Smooth muscle cell (in vitro differentiated cells): ENCODE data around the gene ACTR1B. TPM values are rescaled to one million over a fixed set of nuclear protein-coding genes. Genes with fewer than 3 reads are reported as not detected.

Experiments
- DNase-seq: peaks from one replicate; lab custom pipeline; 2025; ENCODE audit not compliant: unreplicated experiment; lab: John Stamatoyannopoulos, UW
- H2AFZ ChIP-seq: fragments of 200-600 bp; sonication (generic); 2 replicates; pipeline ENCODE4 v1.6.0; 2016; ENCODE audit warnings: antibody characterized with exemption, low read depth, mild to moderate bottlenecking
- H3F3A ChIP-seq: fragments of 200-600 bp; sonication (generic); 2 replicates; pipeline ENCODE4 v1.6.0; 2017; ENCODE audit warnings: antibody characterized with exemption, low read depth
- H3K27ac ChIP-seq: fragments of 200-600 bp; sonication (generic); 2 replicates; pipeline ENCODE4 v1.5.1; 2016; ENCODE audit warnings: low read depth, mild to moderate bottlenecking
- H3K27me3 ChIP-seq: fragments of 200-600 bp; sonication (generic); 2 replicates; pipeline ENCODE4 v1.6.1; 2016; ENCODE audit warnings: low read depth, mild to moderate bottlenecking
- H3K36me3 ChIP-seq: fragments of 200-600 bp; sonication (generic); 2 replicates; pipeline ENCODE4 v1.5.1; 2016; ENCODE audit warnings: low read depth
- H3K4me1 ChIP-seq: fragments of 200-600 bp; sonication (generic); 2 replicates; pipeline ENCODE4 v1.5.1; 2016; ENCODE audit warnings: low read depth
- H3K4me2 ChIP-seq: fragments of 200-600 bp; sonication (generic); 2 replicates; pipeline ENCODE4 v1.6.0; 2016; ENCODE audit warnings: mild to moderate bottlenecking
- H3K4me3 ChIP-seq: fragments of 200-600 bp; sonication (generic); 2 replicates; pipeline ENCODE4 v1.5.1; 2016; ENCODE audit warnings: mild to moderate bottlenecking
- H3K79me2 ChIP-seq: fragments of 200-600 bp; sonication (generic); 2 replicates; pipeline ENCODE4 v1.6.0; 2016; ENCODE audit warnings: low read depth, mild to moderate bottlenecking
- H3K9ac ChIP-seq: fragments of 200-600 bp; sonication (generic); 2 replicates; pipeline ENCODE4 v1.6.0; 2016; ENCODE audit warnings: low read depth
- H3K9me3 ChIP-seq: fragments of 200-600 bp; sonication (generic); replicated peaks from 2 replicates; pipeline ENCODE4 v1.5.1; 2016; ENCODE audit warnings: low read depth
- H4K20me1 ChIP-seq: fragments of 200-600 bp; sonication (generic); 2 replicates; pipeline ENCODE4 v1.6.0; 2016; ENCODE audit warnings: low read depth
- WGBS: methylation state at CpG from one replicate; pipeline ENCODE4 v1.1.7; 2016; ENCODE audit warnings: low lambda C conversion rate; 5-methylcytosine and 5-hydroxymethylcytosine counted together
- polyA plus RNA-seq: library from polyadenylated mRNA; unstranded; fragments of >200 nt; fragmentation: Nextera tagmentation; extraction: Ambion mirVana; gene quantifications from 2 replicates; pipeline ENCODE4 v1.2.1, GENCODE V29; 2016
- total RNA-seq: library from RNA; depleted of rRNA; stranded (reverse); fragments of >200 nt; gene quantifications from 2 replicates; pipeline ENCODE4 v1.2.3, GENCODE V29; 2014
- TF ChIP-seq, protein P1 (sequence below): fragments of 200-600 bp; sonication (generic); IDR thresholded peaks from 2 replicates; pipeline ENCODE4 v1.5.1; 2017; ENCODE audit warnings: borderline replicate concordance, mild to moderate bottlenecking, antibody characterized with exemption; ENCODE audit not compliant: insufficient read depth, poor library complexity, severe bottlenecking

The ACTR1B gene
- total and polyA plus RNA-seq, 2 experiments from 2014 or later, result 20.8 to 43.7 TPM

DNA sequence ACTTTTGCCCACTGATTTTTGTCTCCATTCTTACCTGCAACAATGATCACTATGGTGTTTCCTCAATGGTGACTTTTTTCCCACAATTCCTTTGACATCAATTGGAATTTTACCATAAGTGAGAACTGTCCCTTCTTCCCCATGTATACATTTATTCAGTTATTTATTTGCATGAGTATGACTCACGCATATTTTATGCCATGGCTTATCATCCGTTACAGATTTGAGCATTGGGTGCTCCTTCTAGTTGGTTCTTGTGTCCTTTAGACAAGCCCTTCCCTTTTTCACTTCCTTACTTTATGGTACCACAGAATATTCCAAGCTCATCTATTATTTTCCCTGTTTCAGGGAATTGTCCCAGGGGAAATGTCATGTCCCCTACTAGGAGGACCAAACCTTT, 10.4 kb downstream of the ACTR1B start:
- no peak for DNase-seq

DNA sequence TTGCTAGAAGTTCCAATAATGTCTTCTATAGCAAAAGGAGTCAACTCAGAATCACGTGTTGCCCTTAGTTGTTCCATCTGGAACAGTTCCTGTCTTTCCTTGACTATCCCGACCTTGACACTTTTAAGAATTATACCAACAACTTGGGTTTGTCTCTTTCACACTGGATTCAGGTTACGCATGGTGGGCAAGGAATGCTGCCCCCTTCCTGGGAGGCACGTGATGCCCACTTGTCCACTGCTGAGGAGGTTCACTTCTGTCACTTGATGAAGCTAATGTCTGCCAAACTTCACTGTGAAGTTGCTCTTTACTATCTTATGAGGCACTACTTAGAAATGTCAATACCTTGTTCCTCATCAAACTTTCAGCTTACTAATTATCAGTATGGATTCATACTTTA, 12.7 kb downstream of the ACTR1B start:
- Histone ChIP-seq H3K4me1 (peaks cover 6% of the 10 kb centered on the region), H3K79me2 (peaks cover 15% of the 10 kb centered on the region), H3K27ac (no peak overlapping the region), H4K20me1 (no peaks in the 10 kb centered on the region), H3K27me3 (no peaks in the 10 kb centered on the region), H3K36me3 (peaks cover 3% of the 10 kb centered on the region), H3K4me3 (no peak overlapping the region), H2AFZ (no peak overlapping the region), H3K9ac (no peak overlapping the region), H3K9me3 (no peaks in the 10 kb centered on the region), H3K4me2 (no peak overlapping the region), H3F3A (peaks cover 10% of the 10 kb centered on the region)
- 89% methylated on average over 4 of the region's 4 CpGs for WGBS
- DNase-seq, result no peak
- TF ChIP-seq, protein P1, sequence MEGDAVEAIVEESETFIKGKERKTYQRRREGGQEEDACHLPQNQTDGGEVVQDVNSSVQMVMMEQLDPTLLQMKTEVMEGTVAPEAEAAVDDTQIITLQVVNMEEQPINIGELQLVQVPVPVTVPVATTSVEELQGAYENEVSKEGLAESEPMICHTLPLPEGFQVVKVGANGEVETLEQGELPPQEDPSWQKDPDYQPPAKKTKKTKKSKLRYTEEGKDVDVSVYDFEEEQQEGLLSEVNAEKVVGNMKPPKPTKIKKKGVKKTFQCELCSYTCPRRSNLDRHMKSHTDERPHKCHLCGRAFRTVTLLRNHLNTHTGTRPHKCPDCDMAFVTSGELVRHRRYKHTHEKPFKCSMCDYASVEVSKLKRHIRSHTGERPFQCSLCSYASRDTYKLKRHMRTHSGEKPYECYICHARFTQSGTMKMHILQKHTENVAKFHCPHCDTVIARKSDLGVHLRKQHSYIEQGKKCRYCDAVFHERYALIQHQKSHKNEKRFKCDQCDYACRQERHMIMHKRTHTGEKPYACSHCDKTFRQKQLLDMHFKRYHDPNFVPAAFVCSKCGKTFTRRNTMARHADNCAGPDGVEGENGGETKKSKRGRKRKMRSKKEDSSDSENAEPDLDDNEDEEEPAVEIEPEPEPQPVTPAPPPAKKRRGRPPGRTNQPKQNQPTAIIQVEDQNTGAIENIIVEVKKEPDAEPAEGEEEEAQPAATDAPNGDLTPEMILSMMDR, result no peak

More for the DNA sequence above, 10.4 kb downstream of the ACTR1B start:
- no peaks in the 10 kb centered on the region for H3K9me3 ChIP-seq
- H3K9ac ChIP-seq, result no peak overlapping the region
- no peak overlapping the region for H3K4me3 ChIP-seq
- H3K4me1 ChIP-seq, result no peaks in the 10 kb centered on the region
- no peaks in the 10 kb centered on the region for H4K20me1 ChIP-seq
- TF ChIP-seq, protein P1, result no peak
- H3K27ac ChIP-seq, result no peak overlapping the region
- H2AFZ ChIP-seq, result no peak overlapping the region
- no peaks in the 10 kb centered on the region for H3K27me3 ChIP-seq
- 100% methylated on average over 2 of the region's 2 CpGs for WGBS
- no peaks in the 10 kb centered on the region for H3K79me2 ChIP-seq
- H3K4me2 ChIP-seq, result no peak overlapping the region
- H3F3A ChIP-seq, result peaks cover 6% of the 10 kb centered on the region
- no peaks in the 10 kb centered on the region for H3K36me3 ChIP-seq

DNA sequence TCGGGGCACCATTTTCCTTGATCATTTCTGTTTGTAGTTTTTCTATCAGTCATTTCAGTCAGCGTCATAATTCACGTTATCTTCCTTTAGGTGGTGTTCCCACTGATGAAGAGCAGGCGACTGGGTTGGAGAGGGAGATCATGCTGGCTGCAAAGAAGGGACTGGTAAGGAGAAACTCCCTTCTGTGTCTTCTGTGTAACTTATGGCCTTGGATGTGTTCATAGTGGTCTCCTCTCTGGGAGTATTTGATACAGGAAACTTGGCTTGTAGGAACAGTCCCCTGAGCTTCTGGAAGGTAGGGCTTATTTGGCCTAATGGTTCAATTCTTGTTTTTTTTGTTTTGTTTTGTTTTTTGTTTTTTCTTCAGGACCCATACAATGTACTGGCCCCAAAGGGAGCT, 16.9 kb downstream of the ACTR1B start:
- no peak for DNase-seq
- H3K4me1 ChIP-seq, result peaks cover 11% of the 10 kb centered on the region
- TF ChIP-seq, protein P1, result no peak
- H3K36me3 ChIP-seq, result peaks cover 3% of the 10 kb centered on the region
- H3K27ac ChIP-seq, result no peak overlapping the region
- peak overlapping the region; percentile 91 for H3K4me3 ChIP-seq
- 93% methylated on average over 4 of the region's 4 CpGs for WGBS
- H3F3A ChIP-seq, result peaks cover 10% of the 10 kb centered on the region
- H3K79me2 ChIP-seq, result peaks cover 18% of the 10 kb centered on the region
- no peaks in the 10 kb centered on the region for H3K27me3 ChIP-seq
- peak overlapping the region; percentile 90 for H3K9ac ChIP-seq
- no peaks in the 10 kb centered on the region for H3K9me3 ChIP-seq
- peak overlapping the region; percentile 98 for H3K4me2 ChIP-seq
- no peak overlapping the region for H2AFZ ChIP-seq
- H4K20me1 ChIP-seq, result no peaks in the 10 kb centered on the region
